HepG2 (cell line): ENCODE measurements around the gene TMBIM1. TPM values are rescaled to one million over a fixed set of nuclear protein-coding genes. Genes with fewer than 3 reads are reported as not detected.

ENCODE experiments used
- ASH2L ChIP-seq: fragments of 300-600, 200-600 bp; sonication (generic); IDR thresholded peaks from 2 replicates; pipeline ENCODE4 v1.7.0; 2017; ENCODE audit warnings: low read depth, mild to moderate bottlenecking, moderate library complexity, mixed read lengths, low read length; ENCODE audit not compliant: insufficient read length
- ATF3 ChIP-seq: sonication (generic); formaldehyde crosslinking; IDR thresholded peaks from 2 replicates; pipeline ENCODE4 v1.4.0; 2020; ENCODE audit warnings: missing genetic modification reagents
- FOXA1 ChIP-seq, 2 experiments: fragments of 450-650 bp in 1 of 2; sonication (generic) in 1 of 2; formaldehyde crosslinking in 1 of 2; IDR thresholded peaks; 2 replicates each; pipeline versions ENCODE4 v1.4.0 to v1.6.1; 2016 to 2020; ENCODE audit warnings: missing genetic modification reagents in 1 of 2
- GATA4 ChIP-seq: sonication (generic); IDR thresholded peaks from 2 replicates; pipeline ENCODE4 v1.6.1; 2016; ENCODE audit warnings: antibody characterized with exemption, low read depth, borderline replicate concordance
- GMEB2 ChIP-seq: IDR thresholded peaks from 2 replicates; pipeline ENCODE4 v1.6.1; 2016; ENCODE audit warnings: missing biosample characterization, missing genetic modification reagents, low read depth
- LRRFIP1 ChIP-seq: sonication (generic); formaldehyde crosslinking; conservative IDR thresholded peaks from 2 replicates; pipeline ENCODE4 v1.4.0; 2020; ENCODE audit warnings: missing genetic modification reagents
- NFE2 ChIP-seq: sonication (generic); formaldehyde crosslinking; IDR thresholded peaks from 2 replicates; pipeline ENCODE4 v1.4.0; 2020; ENCODE audit warnings: missing genetic modification reagents
- NFE2L2 ChIP-seq: fragments of 150-350 bp; IDR thresholded peaks from 2 replicates; pipeline ENCODE4 v1.6.1; 2014; ENCODE audit warnings: low read length
- PHF5A ChIP-seq: IDR thresholded peaks from one replicate; pipeline ENCODE4 v1.6.1; 2018; ENCODE audit warnings: low read depth, missing genetic modification reagents; ENCODE audit not compliant: unreplicated experiment
- POLR2G ChIP-seq: fragments of 200-400 bp; formaldehyde crosslinking; IDR thresholded peaks from 2 replicates; pipeline ENCODE4 v1.6.1; 2018; ENCODE audit warnings: mild to moderate bottlenecking, low read depth, low read length, moderate library complexity
- RFX5 ChIP-seq: IDR thresholded peaks from 2 replicates; pipeline ENCODE4 v1.6.1; 2011; ENCODE audit warnings: low read depth, low read length, improper control_type of control experiment
- SIN3A ChIP-seq: IDR thresholded peaks from 2 replicates; pipeline ENCODE4 v1.6.1; 2011; ENCODE audit warnings: low read depth, mild to moderate bottlenecking, control low read depth, low read length, borderline replicate concordance
- ZNF143 ChIP-seq: sonication (generic); formaldehyde crosslinking; IDR thresholded peaks from 2 replicates; pipeline ENCODE4 v1.4.0; 2020; ENCODE audit warnings: missing genetic modification reagents
- ZNF18 ChIP-seq: sonication (generic); formaldehyde crosslinking; IDR thresholded peaks from 2 replicates; pipeline ENCODE4 v1.8.0; 2022; ENCODE audit warnings: mild to moderate bottlenecking, missing genetic modification reagents; ENCODE audit not compliant: insufficient replicate concordance
- ZNF296 ChIP-seq: sonication (generic); formaldehyde crosslinking; conservative IDR thresholded peaks from 2 replicates; pipeline ENCODE4 v1.5.0; 2020; ENCODE audit warnings: mild to moderate bottlenecking, missing genetic modification reagents
- ZNF446 ChIP-seq: sonication (generic); formaldehyde crosslinking; IDR thresholded peaks from 2 replicates; pipeline ENCODE4 v1.5.0; 2020; ENCODE audit warnings: mild to moderate bottlenecking, missing genetic modification reagents
- ZNF512 ChIP-seq: sonication (generic); formaldehyde crosslinking; IDR thresholded peaks from 2 replicates; pipeline ENCODE4 v1.4.0; 2020; ENCODE audit warnings: mild to moderate bottlenecking, missing genetic modification reagents
- ZNF607 ChIP-seq: sonication (generic); formaldehyde crosslinking; IDR thresholded peaks from 2 replicates; pipeline ENCODE4 v1.5.1; 2020; ENCODE audit warnings: missing genetic modification reagents, mild to moderate bottlenecking, borderline replicate concordance
- ZNF616 ChIP-seq: sonication (generic); formaldehyde crosslinking; IDR thresholded peaks from 2 replicates; pipeline ENCODE4 v1.5.0; 2020; ENCODE audit warnings: low read depth, mild to moderate bottlenecking, missing genetic modification reagents
- ZNF724P ChIP-seq: sonication (generic); formaldehyde crosslinking; IDR thresholded peaks from 2 replicates; pipeline ENCODE4 v1.8.0; 2022; ENCODE audit warnings: missing genetic modification reagents, borderline replicate concordance
- ZNF841 ChIP-seq: sonication (generic); formaldehyde crosslinking; IDR thresholded peaks from 2 replicates; pipeline ENCODE4 v1.8.1; 2023; ENCODE audit warnings: missing genetic modification reagents, borderline replicate concordance
- ZNF891 ChIP-seq: sonication (generic); formaldehyde crosslinking; IDR thresholded peaks from 2 replicates; pipeline ENCODE4 v1.5.0; 2020; ENCODE audit warnings: mild to moderate bottlenecking, missing genetic modification reagents
- polyA plus RNA-seq, 8 experiments: library from polyadenylated mRNA; depleted of rRNA in 3 of 8; stranded (reverse) in 7 of 8; unstranded in 1 of 8; fragments of >200 nt; fragmentation: Illumina TruSeq in 4 of 8; extraction: Trizol in 4 of 8; gene quantifications; 2 replicates each; pipeline versions ENCODE4 v1.2.1 to v1.2.3, GENCODE V29; 2011 to 2016; ENCODE audit warnings: low read depth in 4 of 8, missing spikeins in 1 of 8, mixed read lengths in 1 of 8; ENCODE audit not compliant: insufficient read depth in 1 of 8
- total RNA-seq, 5 experiments: library from RNA; depleted of rRNA; stranded (reverse); fragments of >200 nt; fragmentation: Illumina TruSeq; extraction: Trizol; gene quantifications; 2 replicates each; pipeline ENCODE4 v1.2.3, GENCODE V29; 2016; ENCODE audit warnings: low read depth in 1 of 5

The TMBIM1 gene
- total and polyA plus RNA-seq, 2 of the 13 experiments (the other 11 are each of a cell fraction or from before 2014, with no cell fraction given): 127 to 139 TPM

- TF ChIP-seq ZNF18 (CRISPR knock-in tag): peak; percentile 47
- TF ChIP-seq NFE2L2: no peak
- peak; percentile 53; the same call in 1 of the 2 replicates for TF ChIP-seq ZNF616 (CRISPR knock-in tag)
- TF ChIP-seq FOXA1 (IDR thresholded peaks at IDR 0.05): no peak
- TF ChIP-seq FOXA1 (CRISPR knock-in tag; IDR thresholded peaks at IDR 0.05): peak; percentile 34; the same call in 1 of the 2 replicates
- no peak; the same call in 1 of the 2 replicates for TF ChIP-seq RFX5
- TF ChIP-seq ZNF724P (CRISPR knock-in tag): peak; percentile 45; the same call in 1 of the 2 replicates
- no peak for TF ChIP-seq ZNF607 (CRISPR knock-in tag)
- no peak for TF ChIP-seq PHF5A
- TF ChIP-seq ZNF296 (CRISPR knock-in tag): no peak
- peak; percentile 71; the same call in 1 of the 2 replicates for TF ChIP-seq ZNF446 (CRISPR knock-in tag)
- TF ChIP-seq ZNF512 (CRISPR knock-in tag): no peak
- no peak for TF ChIP-seq LRRFIP1 (CRISPR knock-in tag)
- TF ChIP-seq ZNF143: no peak
- TF ChIP-seq POLR2G: peak; percentile 87
- TF ChIP-seq NFE2: no peak
- peak; percentile 47; the same call in 1 of the 2 replicates for TF ChIP-seq GATA4
- no peak for TF ChIP-seq ATF3
- peak; percentile 93 for TF ChIP-seq ZNF891 (CRISPR knock-in tag)
- TF ChIP-seq ASH2L: peak; percentile 79
- 0 out of 2 replicates have a peak, but pooled peaks have one; percentile 68 for TF ChIP-seq SIN3A
- TF ChIP-seq GMEB2 (CRISPR knock-in tag): 0 out of 2 replicates have a peak, but pooled peaks have one; percentile 36
- no peak for TF ChIP-seq ZNF841
Measured at GRCh38 chr2:218322768-218323525, 30.6 kb upstream of the TMBIM1 start (continued).
